ENCODE results near the gene PLSCR5. TPM values are rescaled to one million over a fixed set of nuclear protein-coding genes. Genes with fewer than 3 reads are reported as not detected.

The PLSCR5 gene
- total RNA-seq, 1 donor: not detected

DNA sequence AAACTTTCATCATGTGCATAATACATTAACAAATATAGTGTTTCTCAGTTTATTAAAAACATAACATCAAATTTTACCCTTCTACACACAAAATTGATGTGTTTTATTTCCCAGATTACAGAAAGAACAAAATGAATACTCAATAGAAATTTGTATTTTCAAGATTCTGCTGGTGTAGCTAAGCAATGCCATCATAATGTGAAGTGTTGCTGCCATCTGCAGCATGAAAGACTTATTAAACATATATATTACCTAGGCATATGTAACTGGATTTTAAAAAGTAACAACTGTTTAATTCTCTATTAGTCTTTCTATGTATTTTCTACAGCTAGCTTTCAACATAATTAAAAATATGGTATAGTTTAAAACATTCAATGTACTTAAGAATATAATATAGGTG, 27.5 kb downstream of the PLSCR5 start:
- H3K4me3 ChIP-seq (ENCODE audit: insufficient read depth, low read length): no peak overlapping the region
- no peak overlapping the region for H2AFZ ChIP-seq (ENCODE audit: low read length)
- H3K4me1 ChIP-seq (ENCODE audit: insufficient read depth, low read length): no peaks in the 10 kb centered on the region
- peak; percentile 21 for DNase-seq (ENCODE audit: insufficient read length, low spot score, missing footprints)
- H3K4me2 ChIP-seq (ENCODE audit: insufficient read depth, low read length): no peak overlapping the region
- TF ChIP-seq, protein P1, sequence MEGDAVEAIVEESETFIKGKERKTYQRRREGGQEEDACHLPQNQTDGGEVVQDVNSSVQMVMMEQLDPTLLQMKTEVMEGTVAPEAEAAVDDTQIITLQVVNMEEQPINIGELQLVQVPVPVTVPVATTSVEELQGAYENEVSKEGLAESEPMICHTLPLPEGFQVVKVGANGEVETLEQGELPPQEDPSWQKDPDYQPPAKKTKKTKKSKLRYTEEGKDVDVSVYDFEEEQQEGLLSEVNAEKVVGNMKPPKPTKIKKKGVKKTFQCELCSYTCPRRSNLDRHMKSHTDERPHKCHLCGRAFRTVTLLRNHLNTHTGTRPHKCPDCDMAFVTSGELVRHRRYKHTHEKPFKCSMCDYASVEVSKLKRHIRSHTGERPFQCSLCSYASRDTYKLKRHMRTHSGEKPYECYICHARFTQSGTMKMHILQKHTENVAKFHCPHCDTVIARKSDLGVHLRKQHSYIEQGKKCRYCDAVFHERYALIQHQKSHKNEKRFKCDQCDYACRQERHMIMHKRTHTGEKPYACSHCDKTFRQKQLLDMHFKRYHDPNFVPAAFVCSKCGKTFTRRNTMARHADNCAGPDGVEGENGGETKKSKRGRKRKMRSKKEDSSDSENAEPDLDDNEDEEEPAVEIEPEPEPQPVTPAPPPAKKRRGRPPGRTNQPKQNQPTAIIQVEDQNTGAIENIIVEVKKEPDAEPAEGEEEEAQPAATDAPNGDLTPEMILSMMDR (IDR thresholded peaks at IDR 0.05; ENCODE audit: extremely low read depth, low read depth, low read length): peak; percentile 45
- H3K27me3 ChIP-seq (ENCODE audit: insufficient read depth, low read length): no peaks in the 10 kb centered on the region
- H4K20me1 ChIP-seq (ENCODE audit: insufficient read depth, low read length): no peaks in the 10 kb centered on the region
- H3K27ac ChIP-seq (ENCODE audit: low read depth, low read length): no peak overlapping the region
- H3K9me3 ChIP-seq (ENCODE audit: low read depth, low read length): no peaks in the 10 kb centered on the region
- no peaks in the 10 kb centered on the region for H3K79me2 ChIP-seq (ENCODE audit: insufficient read depth, low read length)
- H3K36me3 ChIP-seq (ENCODE audit: insufficient read depth, low read length): no peaks in the 10 kb centered on the region

DNA sequence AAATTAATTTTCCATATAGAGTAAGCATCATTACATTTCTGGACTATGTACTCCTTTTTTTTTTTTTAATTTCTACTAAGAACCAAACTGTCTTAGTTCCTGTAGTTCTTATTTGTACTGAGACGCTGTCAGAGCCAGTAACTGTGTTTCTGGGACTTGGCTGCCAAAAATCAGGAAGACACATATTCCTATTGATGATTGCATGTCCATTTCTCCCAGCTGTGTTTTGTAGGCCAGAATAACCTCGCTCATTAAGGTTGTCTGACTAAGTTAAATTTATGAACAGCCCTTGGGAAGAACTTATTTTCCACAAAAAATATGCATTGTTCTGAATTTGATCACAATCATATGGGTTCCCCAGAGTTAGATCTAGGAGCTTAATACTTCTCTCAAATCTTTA, 29.5 kb downstream of the PLSCR5 start:
- H3K36me3 ChIP-seq (ENCODE audit: insufficient read depth, low read length): no peaks in the 10 kb centered on the region
- H3K4me3 ChIP-seq (ENCODE audit: insufficient read depth, low read length): no peak overlapping the region
- H3K9me3 ChIP-seq (ENCODE audit: low read depth, low read length): no peaks in the 10 kb centered on the region
- no peak overlapping the region for H3K27ac ChIP-seq (ENCODE audit: low read depth, low read length)
- H3K4me2 ChIP-seq (ENCODE audit: insufficient read depth, low read length): no peak overlapping the region
- no peak overlapping the region for H2AFZ ChIP-seq (ENCODE audit: low read length)
- TF ChIP-seq, protein P1 (IDR thresholded peaks at IDR 0.05; ENCODE audit: extremely low read depth, low read depth, low read length): no peak
- H3K79me2 ChIP-seq (ENCODE audit: insufficient read depth, low read length): no peaks in the 10 kb centered on the region
- no peaks in the 10 kb centered on the region for H4K20me1 ChIP-seq (ENCODE audit: insufficient read depth, low read length)
- H3K4me1 ChIP-seq (ENCODE audit: insufficient read depth, low read length): no peaks in the 10 kb centered on the region
- no peak for DNase-seq (ENCODE audit: insufficient read length, low spot score, missing footprints)
- H3K27me3 ChIP-seq (ENCODE audit: insufficient read depth, low read length): no peaks in the 10 kb centered on the region

DNA sequence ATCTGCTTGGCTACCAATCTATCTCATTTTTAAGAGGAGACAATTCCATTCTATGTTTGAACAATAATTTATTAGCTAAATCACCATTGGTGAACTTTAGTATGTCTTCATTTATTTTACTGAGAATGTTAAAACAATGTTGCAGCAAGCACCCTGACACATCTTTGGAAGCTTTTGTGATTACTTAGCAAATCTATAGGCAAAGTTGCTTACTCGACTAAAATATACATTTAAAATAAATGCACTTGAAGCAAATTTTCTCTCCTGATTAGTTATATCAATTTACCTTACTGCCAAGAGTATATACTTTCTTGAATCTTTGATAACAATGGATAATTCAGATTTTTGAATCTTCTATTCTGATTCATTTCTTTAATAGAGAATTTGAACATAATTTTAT, 31.0 kb downstream of the PLSCR5 start:
- H3K4me1 ChIP-seq (ENCODE audit: insufficient read depth, low read length): peaks cover 3% of the 10 kb centered on the region
- H2AFZ ChIP-seq (ENCODE audit: low read length): no peak overlapping the region
- no peaks in the 10 kb centered on the region for H4K20me1 ChIP-seq (ENCODE audit: insufficient read depth, low read length)
- no peak overlapping the region for H3K27ac ChIP-seq (ENCODE audit: low read depth, low read length)
- no peaks in the 10 kb centered on the region for H3K27me3 ChIP-seq (ENCODE audit: insufficient read depth, low read length)
- no peaks in the 10 kb centered on the region for H3K9me3 ChIP-seq (ENCODE audit: low read depth, low read length)
- H3K4me2 ChIP-seq (ENCODE audit: insufficient read depth, low read length): no peak overlapping the region
- no peaks in the 10 kb centered on the region for H3K36me3 ChIP-seq (ENCODE audit: insufficient read depth, low read length)
- H3K79me2 ChIP-seq (ENCODE audit: insufficient read depth, low read length): no peaks in the 10 kb centered on the region
- TF ChIP-seq, protein P1 (IDR thresholded peaks at IDR 0.05; ENCODE audit: extremely low read depth, low read depth, low read length): no peak
- H3K4me3 ChIP-seq (ENCODE audit: insufficient read depth, low read length): no peak overlapping the region
- no peak for DNase-seq (ENCODE audit: insufficient read length, low spot score, missing footprints)

- no peak overlapping the region for H3K4me2 ChIP-seq (ENCODE audit: insufficient read depth, low read length)
- no peak overlapping the region for H2AFZ ChIP-seq (ENCODE audit: low read length)
- H3K9me3 ChIP-seq (ENCODE audit: low read depth, low read length): no peaks in the 10 kb centered on the region
- H4K20me1 ChIP-seq (ENCODE audit: insufficient read depth, low read length): no peaks in the 10 kb centered on the region
- no peak overlapping the region for H3K4me3 ChIP-seq (ENCODE audit: insufficient read depth, low read length)
- peaks cover 3% of the 10 kb centered on the region for H3K4me1 ChIP-seq (ENCODE audit: insufficient read depth, low read length)
- H3K79me2 ChIP-seq (ENCODE audit: insufficient read depth, low read length): no peaks in the 10 kb centered on the region
- no peak overlapping the region for H3K27ac ChIP-seq (ENCODE audit: low read depth, low read length)
- TF ChIP-seq, protein P1 (IDR thresholded peaks at IDR 0.05; ENCODE audit: extremely low read depth, low read depth, low read length): no peak
- H3K27me3 ChIP-seq (ENCODE audit: insufficient read depth, low read length): no peaks in the 10 kb centered on the region
- no peak for DNase-seq (ENCODE audit: insufficient read length, low spot score, missing footprints)
- H3K36me3 ChIP-seq (ENCODE audit: insufficient read depth, low read length): no peaks in the 10 kb centered on the region
Measured at GRCh38 chr3:146569314-146569713, 35.8 kb downstream of the PLSCR5 start.

All from osteoblast (primary cell).